ENCODE measurements around the gene ADGRF4.

ADGRF4 gene

DNA sequence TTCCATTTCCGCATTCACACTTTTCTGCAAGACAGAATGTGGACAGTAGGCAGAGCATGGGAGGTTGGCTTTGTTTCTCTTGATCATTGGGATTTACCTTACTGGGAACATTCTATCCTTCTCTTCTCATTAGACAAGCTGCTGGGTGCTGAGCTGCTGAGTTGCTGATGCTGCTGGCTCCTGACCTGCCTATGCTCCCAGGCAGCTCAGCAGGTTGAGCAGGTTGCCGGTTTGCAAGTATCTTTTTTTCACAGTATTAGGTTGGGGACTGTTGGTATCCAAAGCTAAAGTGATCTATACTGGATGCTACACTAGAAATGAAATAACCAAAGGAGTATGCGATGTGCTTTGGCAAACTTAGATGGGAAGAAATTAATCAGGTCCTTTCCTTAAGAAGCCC lies 23.7 kb upstream of the ADGRF4 start:
- DNase-seq (ENCODE audit: low read depth): no peak
- TF ChIP-seq, protein P1, sequence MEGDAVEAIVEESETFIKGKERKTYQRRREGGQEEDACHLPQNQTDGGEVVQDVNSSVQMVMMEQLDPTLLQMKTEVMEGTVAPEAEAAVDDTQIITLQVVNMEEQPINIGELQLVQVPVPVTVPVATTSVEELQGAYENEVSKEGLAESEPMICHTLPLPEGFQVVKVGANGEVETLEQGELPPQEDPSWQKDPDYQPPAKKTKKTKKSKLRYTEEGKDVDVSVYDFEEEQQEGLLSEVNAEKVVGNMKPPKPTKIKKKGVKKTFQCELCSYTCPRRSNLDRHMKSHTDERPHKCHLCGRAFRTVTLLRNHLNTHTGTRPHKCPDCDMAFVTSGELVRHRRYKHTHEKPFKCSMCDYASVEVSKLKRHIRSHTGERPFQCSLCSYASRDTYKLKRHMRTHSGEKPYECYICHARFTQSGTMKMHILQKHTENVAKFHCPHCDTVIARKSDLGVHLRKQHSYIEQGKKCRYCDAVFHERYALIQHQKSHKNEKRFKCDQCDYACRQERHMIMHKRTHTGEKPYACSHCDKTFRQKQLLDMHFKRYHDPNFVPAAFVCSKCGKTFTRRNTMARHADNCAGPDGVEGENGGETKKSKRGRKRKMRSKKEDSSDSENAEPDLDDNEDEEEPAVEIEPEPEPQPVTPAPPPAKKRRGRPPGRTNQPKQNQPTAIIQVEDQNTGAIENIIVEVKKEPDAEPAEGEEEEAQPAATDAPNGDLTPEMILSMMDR (conservative IDR thresholded peaks at IDR 0.05; ENCODE audit: low read length): no peak
- H3K4me3 ChIP-seq (ENCODE audit: low read length): no peak overlapping the region

DNA sequence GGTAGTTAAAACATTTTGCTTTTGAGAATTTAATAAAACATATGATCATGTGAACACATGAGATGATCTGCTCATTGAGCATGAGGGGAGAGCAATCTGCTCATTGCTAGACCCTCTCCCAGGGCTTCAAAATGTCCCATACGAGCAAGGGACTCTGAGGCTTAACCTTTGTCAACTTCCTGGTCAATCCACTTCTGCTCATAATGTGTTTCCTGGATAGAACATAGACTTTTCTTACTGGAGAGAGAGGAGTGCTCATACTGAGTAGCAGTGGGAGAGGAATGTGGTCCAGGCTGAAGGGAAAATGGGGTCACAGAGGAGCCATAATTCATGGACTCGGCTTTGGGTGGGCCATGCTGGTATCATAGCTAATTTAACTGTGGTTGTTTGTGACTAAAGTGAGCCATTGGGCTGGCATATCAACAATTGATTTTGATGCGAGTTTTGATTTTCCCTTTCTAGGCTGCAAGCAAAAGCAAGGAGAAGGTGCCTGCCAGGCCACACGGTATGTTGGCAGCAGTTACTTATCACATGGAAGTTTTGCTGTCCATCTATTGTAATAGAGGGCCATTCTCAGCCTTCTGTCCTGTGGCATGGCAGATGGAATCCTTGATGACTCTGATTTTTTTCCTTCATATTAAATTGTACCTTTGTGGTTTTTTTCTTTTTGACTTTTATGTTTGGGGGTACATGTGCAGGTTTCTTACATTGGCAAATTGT lies 20.8 kb upstream of the ADGRF4 start:
- no peak overlapping the region for H3K4me3 ChIP-seq (ENCODE audit: low read length)
- DNase-seq (ENCODE audit: low read depth): no peak
- TF ChIP-seq, protein P1 (conservative IDR thresholded peaks at IDR 0.05; ENCODE audit: low read length): no peak

DNA sequence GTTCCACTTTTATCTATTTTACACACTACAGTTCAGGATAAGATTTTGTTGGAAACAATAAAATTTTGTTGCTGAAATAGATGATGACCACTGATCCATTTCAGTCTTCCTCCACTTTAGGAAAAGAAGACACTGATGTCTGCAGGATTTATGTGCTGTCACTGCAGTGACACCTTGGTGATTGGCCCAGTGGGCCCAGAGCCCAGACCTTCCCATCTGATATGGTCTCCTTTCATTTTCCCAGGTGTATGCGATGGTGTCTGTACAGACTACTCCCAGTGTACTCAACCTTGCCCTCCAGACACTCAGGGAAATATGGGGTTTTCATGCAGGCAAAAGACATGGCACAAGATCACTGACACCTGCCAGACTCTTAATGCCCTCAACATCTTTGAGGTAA lies 19.6 kb upstream of the ADGRF4 start:
- H3K4me3 ChIP-seq (ENCODE audit: low read length): no peak overlapping the region
- no peak for DNase-seq (ENCODE audit: low read depth)
- TF ChIP-seq, protein P1 (conservative IDR thresholded peaks at IDR 0.05; ENCODE audit: low read length): no peak

DNA sequence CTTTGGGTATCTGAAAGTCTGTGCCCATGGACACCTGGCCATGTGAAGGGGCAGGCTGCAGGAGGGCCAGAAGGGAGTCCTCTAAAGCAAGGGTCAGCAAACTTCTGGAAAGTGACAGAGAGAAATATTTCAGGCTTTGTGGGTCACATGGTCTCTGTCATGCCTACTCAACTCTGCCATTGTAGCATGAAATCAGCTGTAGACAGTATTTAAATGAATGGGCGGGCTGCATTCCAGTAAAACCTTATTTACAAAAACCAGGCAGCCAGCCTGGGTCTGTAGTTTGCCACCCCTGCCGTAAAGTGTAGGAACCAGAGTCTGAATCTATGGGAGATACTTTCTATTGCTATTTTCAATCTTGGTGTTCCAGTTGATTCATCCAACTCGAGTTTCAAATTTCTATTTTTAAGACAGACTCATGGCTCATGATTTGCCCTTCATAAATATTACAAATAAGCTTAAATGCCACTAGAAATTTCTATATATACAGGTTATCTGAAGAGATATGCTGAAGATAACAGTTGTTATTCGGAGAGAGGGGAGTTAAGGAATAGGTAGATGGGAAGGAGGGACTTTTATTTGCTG lies 19.0 kb upstream of the ADGRF4 start:
- no peak for DNase-seq (ENCODE audit: low read depth)
- TF ChIP-seq, protein P1 (conservative IDR thresholded peaks at IDR 0.05; ENCODE audit: low read length): no peak
- no peak overlapping the region for H3K4me3 ChIP-seq (ENCODE audit: low read length)

DNA sequence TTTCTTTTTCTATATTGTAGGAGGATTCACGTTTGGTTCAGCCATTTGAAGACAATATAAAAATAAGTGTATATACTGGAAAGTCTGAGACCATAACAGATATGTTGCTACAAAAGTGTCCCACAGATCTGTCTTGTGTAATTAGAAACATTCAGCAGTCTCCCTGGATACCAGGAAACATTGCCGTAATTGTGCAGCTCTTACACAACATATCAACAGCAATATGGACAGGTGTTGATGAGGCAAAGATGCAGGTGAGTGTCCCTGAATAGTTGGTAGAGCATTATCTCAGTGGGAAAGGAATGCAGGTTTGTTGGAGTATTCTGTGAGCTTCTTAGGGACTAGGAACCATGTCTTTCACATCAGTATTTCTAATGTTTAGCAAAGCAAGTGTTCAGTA lies 18.3 kb upstream of the ADGRF4 start:
- no peak for DNase-seq (ENCODE audit: low read depth)
- TF ChIP-seq, protein P1 (conservative IDR thresholded peaks at IDR 0.05; ENCODE audit: low read length): no peak
- no peak overlapping the region for H3K4me3 ChIP-seq (ENCODE audit: low read length)

DNA sequence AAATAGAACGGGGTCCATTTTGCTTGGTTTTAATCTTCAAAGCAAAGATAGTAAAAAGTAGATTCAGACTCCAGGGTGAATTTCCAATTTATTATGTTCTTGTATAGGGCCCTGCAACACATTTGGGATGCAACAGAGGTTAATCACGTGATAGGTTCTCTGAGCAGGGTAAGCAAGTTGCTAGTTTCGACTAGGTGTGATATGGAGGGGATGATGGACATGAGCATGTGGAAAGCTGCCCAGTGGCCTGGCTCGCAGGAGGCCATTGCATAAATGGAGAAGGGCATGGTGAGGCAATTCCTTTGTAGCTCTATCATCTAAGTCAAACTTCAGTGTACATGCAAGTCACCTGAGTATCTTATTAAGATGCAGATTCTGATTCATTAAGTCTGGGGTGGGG lies 17.7 kb upstream of the ADGRF4 start:
- TF ChIP-seq, protein P1 (conservative IDR thresholded peaks at IDR 0.05; ENCODE audit: low read length): no peak
- no peak overlapping the region for H3K4me3 ChIP-seq (ENCODE audit: low read length)
- no peak for DNase-seq (ENCODE audit: low read depth)

Data from AG10803 (cell line).